Epithelial cell of esophagus (primary cell): Measurements from ENCODE around the gene KIF26B.
A peak's percentile ranks its signal among the peaks of the same experiment; 100 is the strongest.

Experiments used
- DNase-seq: peaks from one replicate; pipeline ENCODE4 v3.0.0; 2010; ENCODE audit warnings: low read depth
- H3K4me3 ChIP-seq: 2 replicates; pipeline ENCODE4 v1.5.1; 2011; ENCODE audit warnings: mild to moderate bottlenecking, low read length, control low read depth
- TF ChIP-seq, protein P1 (sequence below): IDR thresholded peaks from 2 replicates; pipeline ENCODE4 v1.5.1; 2011; ENCODE audit warnings: low read depth, mild to moderate bottlenecking, low read length, control low read depth, inconsistent platforms; ENCODE audit not compliant: insufficient read depth; ENCODE audit errors: missing control alignments

The KIF26B gene

DNA sequence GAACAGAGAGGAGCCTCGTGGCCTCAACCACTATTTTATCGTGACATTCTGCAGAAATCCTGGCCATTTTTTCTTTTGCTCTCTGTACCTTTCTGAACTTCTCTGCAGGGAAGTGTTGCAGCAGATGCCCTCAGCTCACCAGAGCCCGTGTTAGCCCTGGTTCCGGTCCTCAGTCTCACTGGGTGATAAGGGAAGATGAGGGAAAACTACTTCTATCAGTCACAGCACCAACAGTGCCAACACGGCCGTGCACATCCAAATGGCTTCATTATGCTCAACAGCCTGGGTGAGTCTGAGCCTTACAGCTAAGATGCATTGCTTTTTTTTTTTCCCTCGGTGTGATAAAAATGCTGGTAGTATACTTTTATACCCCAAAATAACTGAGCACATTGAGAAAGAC lies 93.0 kb downstream of the KIF26B start:
- DNase-seq: no peak
- TF ChIP-seq, protein P1, sequence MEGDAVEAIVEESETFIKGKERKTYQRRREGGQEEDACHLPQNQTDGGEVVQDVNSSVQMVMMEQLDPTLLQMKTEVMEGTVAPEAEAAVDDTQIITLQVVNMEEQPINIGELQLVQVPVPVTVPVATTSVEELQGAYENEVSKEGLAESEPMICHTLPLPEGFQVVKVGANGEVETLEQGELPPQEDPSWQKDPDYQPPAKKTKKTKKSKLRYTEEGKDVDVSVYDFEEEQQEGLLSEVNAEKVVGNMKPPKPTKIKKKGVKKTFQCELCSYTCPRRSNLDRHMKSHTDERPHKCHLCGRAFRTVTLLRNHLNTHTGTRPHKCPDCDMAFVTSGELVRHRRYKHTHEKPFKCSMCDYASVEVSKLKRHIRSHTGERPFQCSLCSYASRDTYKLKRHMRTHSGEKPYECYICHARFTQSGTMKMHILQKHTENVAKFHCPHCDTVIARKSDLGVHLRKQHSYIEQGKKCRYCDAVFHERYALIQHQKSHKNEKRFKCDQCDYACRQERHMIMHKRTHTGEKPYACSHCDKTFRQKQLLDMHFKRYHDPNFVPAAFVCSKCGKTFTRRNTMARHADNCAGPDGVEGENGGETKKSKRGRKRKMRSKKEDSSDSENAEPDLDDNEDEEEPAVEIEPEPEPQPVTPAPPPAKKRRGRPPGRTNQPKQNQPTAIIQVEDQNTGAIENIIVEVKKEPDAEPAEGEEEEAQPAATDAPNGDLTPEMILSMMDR: no peak
- no peak overlapping the region for H3K4me3 ChIP-seq

DNA sequence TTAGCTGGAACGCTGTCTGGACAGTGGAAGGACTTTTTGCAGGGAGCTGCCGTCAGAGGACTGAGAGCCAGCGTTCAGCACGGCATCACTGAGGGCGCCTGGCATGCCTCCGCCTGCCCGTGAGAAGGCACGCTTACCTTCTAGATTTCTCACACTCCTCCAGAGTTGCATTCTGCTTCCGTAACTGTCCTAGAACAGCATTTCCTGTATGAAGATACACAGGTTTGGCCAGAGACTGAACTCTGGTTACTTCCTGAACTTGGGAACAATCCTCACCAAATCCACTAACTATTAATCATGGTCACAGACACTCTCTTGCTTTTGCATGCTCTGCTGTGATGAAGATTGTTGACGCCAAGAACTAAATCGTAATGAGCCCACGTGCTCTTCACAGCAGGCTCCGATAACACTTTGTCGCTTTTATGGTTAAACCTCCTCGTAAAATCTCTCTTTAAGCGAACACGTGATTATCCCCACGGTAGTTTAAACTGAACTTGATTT lies 93.5 kb downstream of the KIF26B start:
- DNase-seq: no peak
- TF ChIP-seq, protein P1: no peak

DNA sequence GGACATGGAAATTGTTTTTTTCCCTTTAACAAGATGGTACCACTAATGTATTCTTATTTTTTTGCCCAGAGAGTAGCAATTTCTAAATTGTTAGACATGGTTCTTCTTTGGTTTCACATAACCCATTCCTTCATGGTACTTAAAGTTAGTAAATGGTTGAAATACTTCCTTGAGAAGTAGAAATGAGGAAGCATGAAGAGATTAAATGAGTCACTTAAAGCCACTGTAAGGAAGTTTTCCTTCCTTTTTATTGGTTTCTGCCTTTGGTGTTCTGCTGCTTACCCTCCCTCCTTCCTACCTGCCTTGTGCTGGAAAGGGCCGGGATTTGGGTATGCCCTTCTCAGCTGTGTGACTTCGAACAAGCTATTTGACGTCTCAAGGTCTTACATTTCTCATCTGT lies 101.0 kb downstream of the KIF26B start:
- DNase-seq: no peak
- no peak overlapping the region for H3K4me3 ChIP-seq
- TF ChIP-seq, protein P1: no peak

More for the DNA sequence above, 93.5 kb downstream of the KIF26B start:
- no peak overlapping the region for H3K4me3 ChIP-seq

DNA sequence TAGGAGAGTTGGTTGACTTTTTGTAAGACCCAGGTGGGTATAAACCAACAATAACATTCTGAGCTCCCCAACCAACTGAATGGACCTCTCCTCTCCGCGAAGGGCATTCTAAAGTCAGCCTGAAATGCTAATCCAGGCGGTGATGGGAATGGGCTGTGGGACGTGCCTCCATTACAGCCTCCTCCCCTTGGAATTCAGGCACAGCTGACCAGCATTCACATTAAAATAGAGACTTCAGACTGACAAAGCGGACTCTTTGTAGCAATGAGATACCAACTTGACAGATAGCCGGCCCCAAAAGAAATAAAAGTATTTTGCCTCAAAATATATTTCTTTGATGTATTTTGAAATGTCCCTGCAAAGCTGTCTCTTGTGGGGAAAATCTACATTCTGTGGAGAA lies 101.7 kb downstream of the KIF26B start:
- DNase-seq: no peak
- TF ChIP-seq, protein P1: no peak
- H3K4me3 ChIP-seq: no peak overlapping the region

DNA sequence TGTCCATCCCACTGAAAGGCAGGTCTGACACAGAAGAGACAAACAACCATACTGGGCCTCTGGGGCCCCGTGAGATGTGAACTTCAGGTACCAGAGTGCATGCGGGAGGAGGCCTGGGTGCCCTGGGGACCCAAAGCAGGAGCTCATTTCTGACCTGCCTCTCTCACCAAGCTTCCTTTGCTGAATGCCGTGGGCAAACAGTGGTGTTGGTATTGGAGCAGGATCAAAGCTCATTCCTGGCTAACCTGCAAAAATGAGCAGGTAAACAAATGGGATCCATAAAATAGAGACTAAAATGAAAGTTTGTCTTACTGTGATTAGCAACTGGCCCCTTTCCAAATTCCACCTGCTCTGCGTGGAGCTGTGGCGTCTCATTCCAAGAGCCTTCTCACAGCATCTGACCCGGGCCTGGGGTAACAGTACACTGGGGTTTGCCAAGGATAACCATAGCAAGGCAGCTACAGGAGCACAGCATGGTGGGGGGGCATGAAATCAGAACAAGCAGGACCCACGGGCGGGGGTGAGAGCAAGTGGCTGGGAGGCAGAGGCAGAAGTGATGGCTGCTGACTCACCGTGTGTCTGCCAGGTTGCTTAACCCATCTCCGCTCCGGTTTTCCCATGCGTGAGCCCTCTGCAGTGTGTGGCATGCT lies 103.6 kb downstream of the KIF26B start:
- TF ChIP-seq, protein P1: no peak
- H3K4me3 ChIP-seq: no peak overlapping the region
- DNase-seq: peak; percentile 55

DNA sequence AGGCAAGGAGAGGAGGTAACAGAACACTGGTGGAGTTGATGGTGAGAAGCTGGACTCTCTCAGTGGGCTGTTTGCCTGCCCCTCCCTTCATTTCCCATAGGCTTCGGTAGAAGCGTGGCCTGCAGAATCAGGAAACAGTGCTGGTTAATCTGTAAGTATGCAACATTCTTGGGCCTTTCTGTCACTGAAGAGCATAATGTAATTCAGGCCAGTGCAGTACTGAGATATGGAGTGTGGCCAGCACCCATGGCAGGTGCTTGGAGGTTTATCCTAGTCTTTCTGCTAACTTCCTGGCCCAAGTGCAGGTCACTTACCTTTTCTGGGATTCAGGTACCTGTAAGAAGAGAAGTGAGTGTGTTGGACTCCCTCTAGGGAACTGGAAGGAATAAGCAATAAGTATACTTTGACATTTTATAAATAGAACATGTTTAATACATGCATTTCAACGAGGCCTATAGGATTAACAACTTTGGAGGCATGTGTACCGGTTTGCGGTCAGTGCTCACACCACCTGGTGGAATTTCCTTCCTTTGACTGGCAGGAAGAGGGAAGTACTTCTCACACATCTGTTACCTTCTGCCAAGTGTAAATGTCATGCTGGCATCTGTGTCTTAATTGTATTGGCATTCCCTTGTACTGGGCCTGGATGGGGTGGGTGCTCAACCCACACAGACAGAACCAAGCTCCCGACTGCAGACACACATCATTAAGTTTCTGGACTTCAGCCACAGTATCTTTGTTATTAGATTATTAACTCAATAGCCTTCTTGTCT lies 105.5 kb downstream of the KIF26B start:
- no peak overlapping the region for H3K4me3 ChIP-seq
- no peak for DNase-seq
- TF ChIP-seq, protein P1: no peak
